OCI-LY7 (cell line): ENCODE measurements around the gene TMEM266. TPM values are rescaled to one million over a fixed set of nuclear protein-coding genes. Genes with fewer than 3 reads are reported as not detected.

Experiments used
- Bru-seq: library from RNA; stranded (reverse); fragments of 400-500 nt; gene quantifications from one replicate; lab custom pipeline; 2021; lab: Mats Ljungman, UMichigan
- BruChase-seq, 2 experiments: library from RNA; stranded (reverse); fragments of 400-500 nt; gene quantifications; one replicate each; lab custom pipeline; 2021; lab: Mats Ljungman, UMichigan
- BruUV-seq: library from RNA; stranded (reverse); fragments of 400-500 nt; replicated peaks from 2 replicates; lab custom pipeline; 2021; lab: Mats Ljungman, UMichigan
- CTCF ChIA-PET: fragments of 300-600 bp; sonication (Branson Sonifier 250); formaldehyde crosslinking; loops from one replicate; lab custom pipeline; 2022; ENCODE audit warnings: antibody characterized with exemption; ENCODE audit not compliant: unreplicated experiment; lab: Charles Lee
- POLR2A ChIA-PET: fragments of 300-600 bp; sonication (Branson Sonifier 250); formaldehyde crosslinking; loops from one replicate; lab custom pipeline; 2022; ENCODE audit warnings: antibody characterized with exemption; lab: Charles Lee
- DNase-seq: peaks from one replicate; pipeline ENCODE4 v3.0.0-alpha.2; 2015; ENCODE audit warnings: low spot score
- H2AFZ ChIP-seq: fragments of 200-600 bp; sonication (generic), shearing (Covaris generic); 2 replicates; pipeline ENCODE4 v1.6.1; 2014; ENCODE audit warnings: mild to moderate bottlenecking, antibody characterized with exemption, low read length, moderate library complexity
- H3K27ac ChIP-seq: fragments of 200-600 bp; sonication (generic); 2 replicates; pipeline ENCODE4 v1.5.1; 2014; ENCODE audit warnings: mixed run types, low read depth, mild to moderate bottlenecking, moderate library complexity, low read length, inconsistent platforms; ENCODE audit not compliant: poor library complexity, severe bottlenecking
- H3K36me3 ChIP-seq: fragments of 200-600 bp; sonication (generic); 2 replicates; pipeline ENCODE4 v1.6.1; 2014; ENCODE audit warnings: mild to moderate bottlenecking, antibody characterized with exemption, low read length, moderate library complexity, mixed read lengths; ENCODE audit not compliant: insufficient read depth
- H3K4me1 ChIP-seq: fragments of 200-600 bp; sonication (generic); 2 replicates; pipeline ENCODE4 v1.5.1; 2014; ENCODE audit warnings: mild to moderate bottlenecking, low read length; ENCODE audit not compliant: insufficient read depth, poor library complexity, severe bottlenecking
- H3K4me2 ChIP-seq: fragments of 200-600 bp; sonication (generic); 2 replicates; pipeline ENCODE4 v1.6.1; 2014; ENCODE audit warnings: mild to moderate bottlenecking, low read length
- H3K4me3 ChIP-seq: fragments of 200-600 bp; sonication (generic); 2 replicates; pipeline ENCODE4 v1.5.1; 2014; ENCODE audit warnings: mild to moderate bottlenecking, low read depth, low read length; ENCODE audit not compliant: poor library complexity, severe bottlenecking
- H3K79me2 ChIP-seq: fragments of 200-600 bp; sonication (generic); 2 replicates; pipeline ENCODE4 v1.6.1; 2016; ENCODE audit warnings: low read depth, mild to moderate bottlenecking, low read length, moderate library complexity, mixed read lengths; ENCODE audit not compliant: insufficient read depth
- H3K9me2 ChIP-seq: fragments of 200-600 bp; sonication (generic); 2 replicates; pipeline ENCODE4 v1.6.1; 2016; ENCODE audit warnings: mild to moderate bottlenecking, low read length, mixed read lengths; ENCODE audit not compliant: insufficient read depth
- H3K9me3 ChIP-seq: fragments of 200-600 bp; sonication (generic); 2 replicates; pipeline ENCODE4 v1.6.1; 2014; ENCODE audit warnings: mild to moderate bottlenecking, mixed run types, low read length, mixed read lengths
- H4K20me1 ChIP-seq: fragments of 200-600 bp; sonication (generic); 2 replicates; pipeline ENCODE4 v1.6.1; 2014; ENCODE audit warnings: mild to moderate bottlenecking, antibody characterized with exemption, low read length, moderate library complexity, mixed read lengths; ENCODE audit not compliant: insufficient read depth
- CTCF ChIP-seq: fragments of 200-600 bp; sonication (generic); conservative IDR thresholded peaks from 2 replicates; pipeline ENCODE4 v1.5.1; 2014; ENCODE audit warnings: mild to moderate bottlenecking, antibody characterized with exemption, low read length, moderate library complexity, mixed read lengths
- EZH2phosphoT487 ChIP-seq: fragments of 200-600 bp; sonication (generic); IDR thresholded peaks from 2 replicates; pipeline ENCODE4 v1.6.1; 2018; ENCODE audit warnings: low read depth, borderline replicate concordance, mild to moderate bottlenecking, mixed run types, antibody characterized with exemption, low read length, moderate library complexity, mixed read lengths
- intact Hi-C: fragments of 100-400 bp; cut with micrococcal nuclease; formaldehyde crosslinking; loops from one replicate; pipeline ENCODE4 v1.10.0; 2022; ENCODE audit not compliant: unreplicated experiment
- long read RNA-seq: library from polyadenylated mRNA; stranded (forward); transcript quantifications from one replicate; pipeline ENCODE4 v2.0.0, GENCODE V29; 2022
- total RNA-seq, 2 experiments: library from RNA; depleted of rRNA in 1 of 2; stranded (reverse); fragments of >200 nt in 1 of 2; shearing (Covaris generic) in 1 of 2; gene quantifications; 2 replicates each; pipeline ENCODE4 v1.2.3, GENCODE V29; 2014 to 2022

Gene TMEM266, protein sequence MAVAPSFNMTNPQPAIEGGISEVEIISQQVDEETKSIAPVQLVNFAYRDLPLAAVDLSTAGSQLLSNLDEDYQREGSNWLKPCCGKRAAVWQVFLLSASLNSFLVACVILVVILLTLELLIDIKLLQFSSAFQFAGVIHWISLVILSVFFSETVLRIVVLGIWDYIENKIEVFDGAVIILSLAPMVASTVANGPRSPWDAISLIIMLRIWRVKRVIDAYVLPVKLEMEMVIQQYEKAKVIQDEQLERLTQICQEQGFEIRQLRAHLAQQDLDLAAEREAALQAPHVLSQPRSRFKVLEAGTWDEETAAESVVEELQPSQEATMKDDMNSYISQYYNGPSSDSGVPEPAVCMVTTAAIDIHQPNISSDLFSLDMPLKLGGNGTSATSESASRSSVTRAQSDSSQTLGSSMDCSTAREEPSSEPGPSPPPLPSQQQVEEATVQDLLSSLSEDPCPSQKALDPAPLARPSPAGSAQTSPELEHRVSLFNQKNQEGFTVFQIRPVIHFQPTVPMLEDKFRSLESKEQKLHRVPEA
- total RNA-seq (2014; rRNA removed; shearing (Covaris generic)), result not detected in 2 replicates
- not detected in 2 replicates for total RNA-seq (2022)
- Bru-seq, nascent RNA, result percentile 6 among the genes with signal in this experiment
- BruChase-seq, experiment 1, labeled RNA remaining after a 6-hour chase, result percentile 7 among the genes with signal in this experiment
- percentile 3 among the genes with signal in this experiment for BruChase-seq, experiment 2, labeled RNA remaining after a 2-hour chase
- long read RNA-seq, partial matches to known transcripts, result 0 of 2 reads
- long read RNA-seq, other reads (novel, unspliced or antisense), result 2 of 2 reads

- peak within 1 kb of the TSS; percentile 49 for H3K4me3 ChIP-seq
- no peak for DNase-seq
- POLR2A ChIA-PET, result no interaction called here
- no peaks in the 10 kb centered on the region for H3K9me2 ChIP-seq
- CTCF ChIA-PET, result no interaction called here
- no TSS peak for BruUV-seq
- no peak within 1 kb of the TSS for H3K27ac ChIP-seq
- TF ChIP-seq EZH2phosphoT487 (no peak), CTCF (no peak)
- H3K9me3 ChIP-seq, result no peaks in the 10 kb centered on the region
- H3K4me2 ChIP-seq, result peak within 1 kb of the TSS; percentile 63
- no peaks in the 10 kb centered on the region for H4K20me1 ChIP-seq
- H3K36me3 ChIP-seq, result no peaks in the 10 kb centered on the region
- intact Hi-C loops, result loop anchor here (5.0 kb wide), 1 partner anchor 93 kb away; no protein-coding TSS in a partner anchor
- no peak within 1 kb of the TSS for H2AFZ ChIP-seq
- peaks cover 13% of the 10 kb centered on the region for H3K4me1 ChIP-seq
- H3K79me2 ChIP-seq, result no peaks in the 10 kb centered on the region
Observed at GRCh38 chr15:76059320-76060117, at the start of gene TMEM266. Gene TMEM266, plus strand, starts transcription at chr15:76059985. Its CDS starts 74,279 bp downstream, at chr15:76134264.

DNA sequence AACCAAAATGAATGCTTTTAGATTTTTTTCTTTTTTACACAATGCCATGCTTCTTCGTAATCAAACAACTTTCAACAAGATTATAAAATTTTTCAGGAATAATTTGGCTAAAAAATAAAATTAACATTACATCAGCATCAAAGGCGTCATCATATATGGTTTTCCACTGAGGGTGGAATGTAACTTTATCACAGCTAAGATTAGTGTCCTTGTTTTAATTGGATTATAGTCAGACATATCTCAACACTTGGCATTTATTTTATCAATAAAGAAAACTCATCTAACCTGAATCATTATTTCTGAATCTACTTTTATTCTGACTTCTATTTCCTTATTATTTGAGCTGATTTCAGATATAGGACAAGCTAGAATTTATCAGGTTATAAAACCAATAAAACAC is 49.2 kb upstream of the TMEM266 start:
- H2AFZ ChIP-seq, result no peak overlapping the region
- no peaks in the 10 kb centered on the region for H3K79me2 ChIP-seq
- H3K9me2 ChIP-seq, result no peaks in the 10 kb centered on the region
- no peak for DNase-seq
- H3K4me3 ChIP-seq, result no peak overlapping the region
- no peaks in the 10 kb centered on the region for H3K4me1 ChIP-seq
- no peaks in the 10 kb centered on the region for H3K9me3 ChIP-seq
- no peaks in the 10 kb centered on the region for H3K36me3 ChIP-seq
- no peak overlapping the region for H3K27ac ChIP-seq
- TF ChIP-seq CTCF, result no peak
- no peak for TF ChIP-seq EZH2phosphoT487
- CTCF ChIA-PET, result no interaction called here
- intact Hi-C loops, result no loop called here
- H4K20me1 ChIP-seq, result no peaks in the 10 kb centered on the region
- no peak overlapping the region for H3K4me2 ChIP-seq
- POLR2A ChIA-PET, result no interaction called here
- BruUV-seq, result no TSS peak
